ELF-1 (cell line): ENCODE results near the gene HEMGN.

Experiments
- DNase-seq: peaks from one replicate; pipeline ENCODE4 v3.0.0-alpha.2; 2016; ENCODE audit warnings: low read depth, low spot score

HEMGN gene

DNA sequence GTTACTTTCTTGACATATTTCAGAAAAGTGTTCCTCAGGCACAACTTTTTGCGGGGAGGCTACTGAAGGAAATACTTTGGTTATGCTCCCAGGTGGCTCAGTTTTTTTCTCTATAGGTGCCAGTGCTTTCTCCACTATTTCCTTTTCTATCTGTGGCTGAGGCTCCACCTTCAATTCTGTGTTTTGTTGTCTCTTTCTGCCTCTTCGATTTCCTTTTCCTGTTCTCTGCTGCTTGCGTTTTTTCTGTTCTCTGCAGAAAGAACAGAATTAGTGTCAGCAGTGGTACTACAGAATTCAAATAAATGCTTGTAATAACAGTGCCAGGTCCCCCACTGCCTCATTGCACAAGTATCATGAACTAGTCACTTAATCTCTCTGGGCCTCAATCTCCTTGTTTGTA is 7.0 kb downstream of the HEMGN start:
- no peak for DNase-seq

DNA sequence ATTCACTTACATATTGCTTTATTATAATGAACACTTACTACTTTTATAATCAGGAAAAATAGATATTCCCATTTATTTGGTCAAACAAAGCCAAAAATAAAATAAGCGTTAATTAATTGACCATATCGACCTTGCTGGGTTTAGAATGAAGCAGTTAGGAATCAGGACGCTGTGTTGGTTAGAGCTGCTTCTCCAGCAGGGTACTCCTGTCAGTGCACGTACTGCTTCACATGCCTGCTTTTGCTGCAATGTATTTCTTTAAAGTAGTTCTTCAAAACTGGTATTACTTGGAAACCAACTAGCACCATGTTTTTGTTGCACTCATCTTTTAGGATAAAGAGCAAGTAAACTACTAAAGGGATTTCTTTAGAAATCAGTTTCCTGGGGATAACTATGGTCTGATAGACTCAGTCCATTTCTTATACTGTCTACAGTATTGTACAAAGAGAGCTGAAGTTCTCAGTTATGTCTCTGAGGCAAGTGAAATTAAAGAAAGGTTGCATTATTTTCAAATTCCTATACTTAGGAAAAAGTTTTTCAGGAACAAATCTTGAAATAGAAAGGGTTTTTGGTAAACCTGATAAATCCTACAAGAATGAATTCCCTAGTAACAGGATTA is 8.9 kb downstream of the HEMGN start:
- no peak for DNase-seq

DNA sequence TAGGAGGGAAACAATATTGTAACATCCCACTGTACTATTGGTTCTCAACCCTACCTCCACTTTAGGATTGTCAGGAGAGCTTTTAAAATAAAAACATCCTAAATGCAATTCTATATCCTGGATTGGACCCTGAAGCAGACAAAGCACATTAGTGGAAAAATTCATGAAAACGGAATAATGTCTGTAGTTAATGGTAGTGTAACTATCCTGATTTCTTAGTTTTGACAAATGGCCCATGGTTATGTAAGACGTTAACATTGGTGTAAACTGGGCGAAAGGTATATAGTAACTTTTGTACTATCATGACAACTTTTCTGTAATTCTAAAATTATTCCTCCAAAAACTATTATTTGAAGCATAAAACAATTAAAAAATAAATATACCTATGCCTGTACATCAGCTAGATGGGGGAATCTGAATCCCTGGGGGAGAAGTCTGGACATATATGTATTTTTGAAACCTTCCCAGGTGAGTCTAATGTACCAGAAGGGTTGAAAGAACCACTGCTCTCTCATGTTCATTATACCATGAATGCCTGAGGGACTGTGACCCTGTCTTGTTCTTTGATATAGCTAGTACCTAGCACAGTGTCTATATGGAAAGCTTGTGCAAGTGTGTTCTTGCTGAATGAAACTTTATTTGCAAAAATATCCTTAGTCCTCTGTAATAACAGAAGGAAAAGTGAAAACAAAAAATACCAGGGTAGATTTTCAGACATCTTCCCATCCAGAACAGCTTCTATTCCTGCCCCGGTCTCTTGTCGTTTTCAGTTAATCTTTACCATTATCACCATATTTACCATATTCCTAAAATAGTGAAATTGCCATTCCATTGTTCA is 12.3 kb downstream of the HEMGN start:
- DNase-seq = no peak

DNA sequence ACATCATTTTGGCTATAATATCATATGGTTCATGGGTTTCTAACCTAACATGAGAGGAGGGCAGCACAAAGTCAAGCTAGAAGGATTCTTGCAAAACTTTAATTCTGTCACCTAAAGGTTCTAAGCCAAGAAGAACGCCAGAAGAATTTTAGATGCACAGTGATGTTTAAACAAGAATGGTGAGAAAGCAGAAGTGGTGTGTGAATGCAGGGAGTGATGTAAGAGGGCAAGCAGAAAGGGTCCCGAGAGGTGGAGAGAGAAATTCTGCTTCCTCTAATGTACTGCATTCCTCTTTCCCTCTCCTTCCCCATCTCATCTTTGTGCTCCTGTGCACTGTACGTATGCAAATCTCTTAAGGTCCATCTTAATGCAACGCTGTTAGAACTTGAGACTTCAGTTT is 13.6 kb downstream of the HEMGN start:
- DNase-seq = no peak

DNA sequence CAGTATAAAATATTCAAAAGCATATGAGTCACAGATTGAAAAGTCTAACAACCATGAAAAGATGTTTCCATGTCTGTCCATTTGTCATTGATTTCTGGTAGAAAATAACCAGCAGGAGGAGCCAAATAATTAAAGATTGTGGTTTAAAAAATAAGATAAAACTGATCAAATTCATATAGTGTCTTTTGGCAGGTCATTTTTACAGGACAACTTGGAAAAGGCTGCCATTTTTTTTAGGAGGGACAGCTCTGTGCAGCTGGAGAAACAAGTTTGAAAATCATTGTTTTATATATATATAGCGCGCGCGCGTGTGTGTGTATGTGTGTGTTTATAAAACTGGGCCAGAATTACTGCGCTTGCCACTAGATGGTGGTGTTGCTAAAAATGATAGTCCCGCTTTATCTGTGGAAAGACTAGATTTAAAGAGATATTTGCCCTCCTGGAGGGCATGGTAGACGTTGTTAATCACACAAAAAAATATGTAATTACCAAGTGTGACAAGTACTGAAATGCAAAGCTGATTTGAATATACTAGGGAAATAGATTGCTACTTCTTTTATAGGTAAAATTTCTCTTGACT is 14.4 kb downstream of the HEMGN start:
- peak; percentile 56 for DNase-seq

GRCh38 chr9:97921959-97922724 is 15.8 kb downstream of the HEMGN start, which contains the start of gene TRMO:
Gene TRMO (minus strand): TSS chr9:97922500. CDS start chr9:97922493, 7 bp downstream.
- peak; percentile 99 for DNase-seq

DNA sequence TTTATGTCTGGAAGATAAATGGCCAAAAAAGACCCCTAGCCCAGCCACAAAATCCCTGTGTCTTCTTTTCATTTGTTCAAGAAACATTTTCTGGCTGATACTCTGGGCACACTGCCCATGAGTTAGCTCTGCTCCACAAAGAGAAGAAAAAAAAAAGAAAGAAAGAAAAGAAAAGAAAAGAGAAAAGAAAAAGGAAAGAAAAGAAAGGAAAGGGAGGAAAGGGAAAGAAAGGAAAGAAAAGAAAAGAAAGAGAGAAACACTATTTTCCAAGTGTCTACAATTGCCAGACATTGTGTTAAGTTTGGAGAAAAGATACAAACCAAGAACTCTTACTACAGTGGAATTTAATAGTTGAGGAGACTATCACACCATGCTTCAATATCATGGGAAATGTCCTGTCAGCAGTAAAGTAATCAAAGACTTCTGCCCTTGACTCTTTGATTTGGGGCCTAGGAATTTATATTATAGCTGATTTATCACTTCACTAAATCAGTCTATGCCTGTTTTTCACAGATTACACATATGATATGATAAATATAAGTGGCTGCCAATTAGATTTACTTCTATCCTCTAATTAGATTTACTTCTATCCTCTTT is 18.7 kb downstream of the HEMGN start:
- DNase-seq = no peak

DNA sequence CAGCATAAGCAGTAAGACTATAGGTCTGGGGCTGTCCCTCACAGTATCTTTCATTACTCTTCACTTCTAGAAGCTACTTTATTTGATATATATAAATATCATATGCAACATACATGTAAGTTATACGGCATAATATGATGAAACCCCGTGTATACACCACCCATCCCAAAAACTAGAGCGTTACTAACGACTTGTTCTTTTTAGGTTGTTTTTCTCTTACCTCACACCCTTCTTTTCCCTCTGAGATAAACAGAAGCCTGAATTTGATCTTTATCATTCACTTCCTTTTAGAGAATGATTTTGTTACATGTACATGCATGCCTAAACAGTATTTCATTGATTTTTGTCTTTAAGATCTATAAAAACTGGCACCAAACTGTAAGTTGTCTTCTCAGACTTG is 19.4 kb downstream of the HEMGN start:
- DNase-seq = no peak

- no peak for DNase-seq
Measured at GRCh38 chr9:97911970-97912369, 26.0 kb downstream of the HEMGN start.

GRCh38 chr9:97911528-97911927 is 26.4 kb downstream of the HEMGN start:
- no peak for DNase-seq

- no peak for DNase-seq
Measured at GRCh38 chr9:97910357-97910756, 27.6 kb downstream of the HEMGN start.

GRCh38 chr9:97908705-97909104 is 29.3 kb downstream of the HEMGN start:
- no peak for DNase-seq

- no peak for DNase-seq
Measured at GRCh38 chr9:97907632-97908031, 30.3 kb downstream of the HEMGN start.

GRCh38 chr9:97907046-97907445 is 30.9 kb downstream of the HEMGN start:
- no peak for DNase-seq

GRCh38 chr9:97906236-97906831 is 31.6 kb downstream of the HEMGN start:
- DNase-seq = no peak

GRCh38 chr9:97905228-97905627 is 32.7 kb downstream of the HEMGN start:
- DNase-seq = no peak

GRCh38 chr9:97904725-97905124 is 33.2 kb downstream of the HEMGN start:
- no peak for DNase-seq

DNA sequence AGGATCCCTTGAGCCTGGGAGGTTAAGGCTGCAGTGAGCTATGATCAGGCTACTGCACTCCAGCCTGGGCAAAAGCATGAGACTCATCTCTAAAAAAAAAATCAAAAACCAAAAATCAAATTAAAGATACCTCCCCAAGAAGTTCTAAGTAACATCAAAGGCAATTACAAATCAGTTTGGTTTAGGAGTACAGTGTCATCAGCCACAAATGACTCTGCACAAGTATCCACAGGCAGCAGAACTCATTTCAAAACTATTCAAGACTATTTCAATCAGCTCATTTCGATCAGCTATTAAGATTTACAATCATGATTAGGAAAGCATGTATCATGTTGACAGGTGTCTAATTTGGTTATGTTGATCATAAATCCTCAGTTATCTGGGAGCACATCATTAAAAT is 34.8 kb downstream of the HEMGN start:
- no peak for DNase-seq

DNA sequence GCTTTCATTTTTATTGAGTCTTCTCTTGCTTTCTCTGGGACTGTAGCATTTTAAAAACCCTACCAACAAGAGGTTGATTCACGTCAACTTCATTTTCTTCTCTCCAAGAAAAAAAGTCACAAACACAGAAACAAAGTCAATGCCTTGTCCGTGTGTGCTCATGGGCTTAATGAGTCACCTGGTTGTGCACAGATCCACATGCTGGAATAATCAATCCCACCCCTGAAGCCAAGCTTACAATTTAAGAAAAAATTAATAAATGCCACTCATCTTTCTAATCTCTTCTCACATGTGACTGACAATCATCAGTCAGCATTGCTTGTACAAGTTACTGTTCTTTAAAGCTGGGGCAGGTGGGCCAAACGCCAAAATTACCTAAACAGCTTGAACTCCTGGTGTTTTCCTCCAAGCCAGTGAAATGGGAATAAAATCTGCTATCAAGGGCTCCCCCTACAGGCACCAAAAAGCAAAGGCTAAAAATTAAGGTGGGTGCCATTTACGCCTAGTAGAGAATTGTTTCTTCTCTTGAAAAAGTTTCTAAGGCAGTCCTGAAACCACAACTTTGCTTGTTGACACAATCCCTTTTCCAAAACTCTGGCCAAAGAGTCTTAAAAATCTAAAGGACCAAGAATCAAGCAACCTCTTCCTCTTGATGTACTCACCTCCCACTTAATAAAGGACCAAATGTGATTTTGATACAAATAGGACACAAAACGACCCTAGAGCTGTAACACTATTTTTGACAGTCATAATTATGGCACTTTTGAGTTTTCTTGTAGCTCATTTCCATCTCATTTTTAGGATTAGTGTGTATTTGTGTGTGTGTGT is 37.0 kb downstream of the HEMGN start:
- peak; percentile 42 for DNase-seq

GRCh38 chr9:97900103-97900737 is 37.8 kb downstream of the HEMGN start:
- no peak for DNase-seq
